BJ (cell line): ENCODE measurements around the gene SMC1A. TPM values are rescaled to one million over a fixed set of nuclear protein-coding genes. Genes with fewer than 3 reads are reported as not detected.

ENCODE experiments used
- CTCF ChIA-PET: fragments of 350-600 bp; formaldehyde crosslinking; extraction: SDS; loops from one replicate; lab custom pipeline; 2021; ENCODE audit warnings: antibody characterized with exemption, inconsistent platforms; lab: Yijun Ruan, JAX
- POLR2A ChIA-PET: fragments of 300-600 bp; sonication (Branson Sonifier 250); formaldehyde crosslinking; extraction: SDS; loops from one replicate; lab custom pipeline; 2021; ENCODE audit warnings: antibody characterized with exemption; lab: Charles Lee
- DNase-seq: peaks from one replicate; pipeline ENCODE4 v3.0.0-alpha.2; 2011; ENCODE audit warnings: low read depth
- H3K27me3 ChIP-seq: 2 replicates; pipeline ENCODE4 v1.6.0; 2011; ENCODE audit warnings: low read length; ENCODE audit not compliant: control insufficient read depth, insufficient read depth
- H3K36me3 ChIP-seq: 2 replicates; pipeline ENCODE4 v1.5.1; 2011; ENCODE audit warnings: low read length; ENCODE audit not compliant: control insufficient read depth, insufficient read depth
- H3K4me3 ChIP-seq: 2 replicates; pipeline ENCODE4 v1.5.1; 2011; ENCODE audit warnings: low read depth, mild to moderate bottlenecking, control low read depth, low read length
- CTCF ChIP-seq: IDR thresholded peaks from 2 replicates; pipeline ENCODE4 v1.5.1; 2011; ENCODE audit warnings: low read depth, mild to moderate bottlenecking, control low read depth, inconsistent platforms, low read length, moderate library complexity; ENCODE audit not compliant: insufficient read depth
- polyA plus RNA-seq: library from polyadenylated mRNA; depleted of rRNA; stranded (reverse); fragments of >200 nt; gene quantifications from 2 replicates; pipeline ENCODE4 v1.2.3, GENCODE V29; 2011

SMC1A gene
- polyA plus RNA-seq, 1 experiment = 18.7 TPM

DNA sequence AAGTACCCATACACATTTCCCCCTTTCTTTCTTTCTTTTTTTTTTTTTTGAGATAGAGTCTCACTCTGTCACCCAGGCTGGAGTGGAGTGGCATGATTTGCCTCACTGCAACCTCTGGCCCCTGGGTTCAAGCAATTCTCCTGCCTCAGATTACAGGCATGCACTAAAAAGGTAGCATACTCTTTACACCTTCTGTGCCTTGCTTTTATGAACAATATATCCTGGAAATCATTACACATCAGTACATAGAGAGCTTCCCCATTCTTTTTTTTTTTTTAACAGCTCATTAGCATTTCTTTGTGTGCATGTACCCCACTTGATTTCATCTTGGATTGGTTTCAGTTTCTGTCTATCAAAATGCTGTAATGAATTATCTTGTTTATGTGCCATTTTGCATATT lies 30.4 kb upstream of the SMC1A start:
- CTCF ChIA-PET = no interaction called here
- no peaks in the 10 kb centered on the region for H3K27me3 ChIP-seq
- no peak for DNase-seq
- H3K4me3 ChIP-seq = no peak overlapping the region
- H3K36me3 ChIP-seq = no peaks in the 10 kb centered on the region
- POLR2A ChIA-PET = no interaction called here
- no peak for TF ChIP-seq CTCF

- DNase-seq = no peak
- ChIA-PET CTCF (interaction anchor here (2.5 to 3.2 kb wide), 2 partner anchors 9 to 137 kb away, joined by 7 to 11 read pairs; no protein-coding TSS in a partner anchor), POLR2A (no interaction called here)
- no peak for TF ChIP-seq CTCF
- no peaks in the 10 kb centered on the region for H3K36me3 ChIP-seq
- no peaks in the 10 kb centered on the region for H3K27me3 ChIP-seq
- H3K4me3 ChIP-seq = no peak overlapping the region
These were observed 27.2 kb upstream of the SMC1A start for GRCh38 chrX:53449632-53450031.

DNA sequence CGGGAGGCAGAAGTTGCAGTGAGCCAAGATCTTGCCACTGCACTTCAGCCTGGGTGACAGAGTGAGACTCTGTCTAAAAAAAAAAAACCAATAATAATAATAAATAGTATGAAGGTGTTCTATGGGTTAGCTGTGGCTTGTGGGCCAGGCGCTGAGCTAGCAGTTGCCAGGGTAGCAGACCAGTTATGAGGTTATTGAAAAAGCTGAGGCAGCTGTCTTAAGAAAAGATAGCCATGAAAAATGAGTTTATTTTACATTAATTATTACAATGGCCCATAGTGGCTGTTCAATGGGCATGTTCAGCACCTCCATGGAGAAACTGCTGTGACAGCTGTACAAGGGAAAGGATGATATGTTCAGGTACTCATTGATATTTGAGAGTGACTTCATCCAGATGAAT lies 25.0 kb upstream of the SMC1A start:
- no peak for TF ChIP-seq CTCF
- POLR2A ChIA-PET = no interaction called here
- H3K4me3 ChIP-seq = no peak overlapping the region
- no peak for DNase-seq
- no peaks in the 10 kb centered on the region for H3K36me3 ChIP-seq
- H3K27me3 ChIP-seq = no peaks in the 10 kb centered on the region
- CTCF ChIA-PET = interaction anchor here (0.8 to 3.2 kb wide), 7 partner anchors 11 to 135 kb away, joined by 3 to 27 read pairs (median 5); no protein-coding TSS in a partner anchor

- no peaks in the 10 kb centered on the region for H3K27me3 ChIP-seq
- no peaks in the 10 kb centered on the region for H3K36me3 ChIP-seq
- no peak for DNase-seq
- TF ChIP-seq CTCF = peak; percentile 68
- ChIA-PET POLR2A (no interaction called here), CTCF (interaction anchor here (0.7 to 2.6 kb wide), 6 partner anchors 9 to 161 kb away, joined by 3 to 27 read pairs (median 4); no protein-coding TSS in a partner anchor)
- no peak overlapping the region for H3K4me3 ChIP-seq
These were observed 23.5 kb upstream of the SMC1A start for GRCh38 chrX:53445977-53446376.

DNA sequence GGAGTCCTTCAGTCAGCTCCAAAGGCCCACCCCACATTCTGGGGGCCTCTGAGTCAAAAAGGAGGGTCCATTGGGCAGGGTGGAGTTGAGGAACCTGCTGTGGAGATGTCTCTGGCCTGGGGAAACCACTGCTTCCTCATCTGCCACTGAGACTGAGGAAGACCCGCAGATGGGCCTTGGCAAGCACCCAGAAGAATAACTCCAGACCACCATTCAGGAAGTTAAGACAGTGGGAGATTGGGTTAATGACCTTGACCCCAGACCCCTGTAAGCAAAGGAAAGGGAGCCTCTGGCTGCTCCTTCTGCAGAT lies 19.8 kb upstream of the SMC1A start:
- Histone ChIP-seq H3K4me3 (no peak overlapping the region), H3K36me3 (no peaks in the 10 kb centered on the region), H3K27me3 (no peaks in the 10 kb centered on the region)
- no peak for DNase-seq
- POLR2A ChIA-PET = no interaction called here
- no peak for TF ChIP-seq CTCF
- CTCF ChIA-PET = interaction anchor here (1.2 kb wide), 1 partner anchor 158 kb away, joined by 4 read pairs; no protein-coding TSS in a partner anchor
